IMR-90 (cell line): Measurements from ENCODE around the gene GPR153. TPM values are rescaled to one million over a fixed set of nuclear protein-coding genes. Genes with fewer than 3 reads are reported as not detected.

Experiments
- ATAC-seq: fragments of 200-7000 bp; cut with Tn5 transposase; 2 replicates; pipeline ENCODE4 v1.9.1; 2020; ENCODE audit warnings: low read depth, mild to moderate bottlenecking, moderate library complexity
- BruUV-seq: library from RNA; stranded (reverse); fragments of 400-500 nt; replicated peaks from 2 replicates; lab custom pipeline; 2021; lab: Mats Ljungman, UMichigan
- CTCF ChIA-PET: fragments of 300-600 bp; formaldehyde crosslinking; extraction: SDS; loops from one replicate; lab custom pipeline; 2021; ENCODE audit warnings: antibody characterized with exemption; lab: Yijun Ruan, JAX
- POLR2A ChIA-PET: fragments of 300-600 bp; sonication (Branson Sonifier 250); formaldehyde crosslinking; loops from one replicate; lab custom pipeline; 2022; ENCODE audit warnings: antibody characterized with exemption; ENCODE audit not compliant: unreplicated experiment; lab: Charles Lee
- DNase-seq: peaks from one replicate; pipeline ENCODE4 v3.0.0; 2013
- H2AFZ ChIP-seq: replicated peaks from 2 replicates; pipeline ENCODE3; 2013; ENCODE audit warnings: low read length, mild to moderate bottlenecking; ENCODE audit not compliant: poor library complexity
- H2AK5ac ChIP-seq: 2 replicates; pipeline ENCODE4 v1.6.1; 2013; ENCODE audit warnings: low read depth, low read length, inconsistent platforms
- H2AK9ac ChIP-seq: replicated peaks from 2 replicates; pipeline ENCODE3; 2013; ENCODE audit warnings: mild to moderate bottlenecking, low read depth, low read length, moderate library complexity; ENCODE audit not compliant: poor library complexity
- H2BK120ac ChIP-seq: 2 replicates; pipeline ENCODE4 v1.6.1; 2013; ENCODE audit warnings: low read depth, low read length, inconsistent platforms
- H2BK15ac ChIP-seq: 3 replicates; pipeline ENCODE4 v1.6.1; 2013; ENCODE audit warnings: low read depth, low read length, inconsistent platforms
- H2BK20ac ChIP-seq: 2 replicates; pipeline ENCODE4 v1.6.1; 2013; ENCODE audit warnings: low read depth, mild to moderate bottlenecking, inconsistent platforms, low read length, moderate library complexity
- H2BK5ac ChIP-seq: 2 replicates; pipeline ENCODE4 v1.6.1; 2013; ENCODE audit warnings: mild to moderate bottlenecking, low read depth, low read length, inconsistent platforms; ENCODE audit not compliant: poor library complexity, severe bottlenecking
- H3K14ac ChIP-seq: replicated peaks from 2 replicates; pipeline ENCODE4 v1.6.1; 2013; ENCODE audit warnings: low read depth, low read length, inconsistent platforms
- H3K18ac ChIP-seq: 2 replicates; pipeline ENCODE4 v1.6.1; 2013; ENCODE audit warnings: low read depth, low read length, control low read depth
- H3K23ac ChIP-seq: 2 replicates; pipeline ENCODE4 v1.6.1; 2013; ENCODE audit warnings: low read depth, low read length, inconsistent platforms
- H3K27ac ChIP-seq: 2 replicates; pipeline ENCODE4 v1.5.1; 2013; ENCODE audit warnings: mild to moderate bottlenecking, control low read depth, low read length; ENCODE audit not compliant: insufficient read depth
- H3K27me3 ChIP-seq: 2 replicates; pipeline ENCODE4 v1.6.1; 2013; ENCODE audit warnings: low read length; ENCODE audit not compliant: control insufficient read depth, insufficient read depth
- H3K36me3 ChIP-seq: 2 replicates; pipeline ENCODE4 v1.6.1; 2013; ENCODE audit warnings: low read length, mixed read lengths; ENCODE audit not compliant: control insufficient read depth, insufficient read depth
- H3K4ac ChIP-seq: 2 replicates; pipeline ENCODE4 v1.6.1; 2013; ENCODE audit warnings: low read depth, low read length, inconsistent platforms
- H3K4me1 ChIP-seq: 2 replicates; pipeline ENCODE4 v1.6.1; 2013; ENCODE audit warnings: low read length, mixed read lengths; ENCODE audit not compliant: control insufficient read depth, insufficient read depth
- H3K4me2 ChIP-seq: 2 replicates; pipeline ENCODE4 v1.6.1; 2013; ENCODE audit warnings: low read depth, mild to moderate bottlenecking, control low read depth, low read length, moderate library complexity
- H3K4me3 ChIP-seq: 2 replicates; pipeline ENCODE4 v1.5.1; 2013; ENCODE audit warnings: low read depth, mild to moderate bottlenecking, control low read depth, low read length, moderate library complexity; ENCODE audit not compliant: insufficient read depth
- H3K56ac ChIP-seq: 2 replicates; pipeline ENCODE4 v1.6.1; 2013; ENCODE audit warnings: low read length, inconsistent platforms; ENCODE audit not compliant: insufficient read depth; ENCODE audit errors: extremely low read depth
- H3K79me1 ChIP-seq, 2 experiments: 2 replicates each; pipeline ENCODE4 v1.6.1; 2013; ENCODE audit warnings: low read length in 2 of 2, inconsistent platforms in 1 of 2, low read depth in 1 of 2
- H3K9ac ChIP-seq: 2 replicates; pipeline ENCODE4 v1.6.1; 2013; ENCODE audit warnings: low read depth, low read length, control low read depth
- H3K9me1 ChIP-seq: 2 replicates; pipeline ENCODE4 v1.6.1; 2013; ENCODE audit warnings: low read length, inconsistent platforms; ENCODE audit not compliant: insufficient read depth
- H3K9me3 ChIP-seq: 2 replicates; pipeline ENCODE4 v1.6.1; 2013; ENCODE audit warnings: low read length; ENCODE audit not compliant: control insufficient read depth, insufficient read depth
- H4K20me1 ChIP-seq: 2 replicates; pipeline ENCODE4 v1.6.1; 2013; ENCODE audit warnings: low read length, inconsistent platforms; ENCODE audit not compliant: insufficient read depth
- H4K5ac ChIP-seq: 2 replicates; pipeline ENCODE4 v1.6.1; 2013; ENCODE audit warnings: mild to moderate bottlenecking, low read depth, low read length, control low read depth
- H4K8ac ChIP-seq, 2 experiments: 2 replicates each; pipeline ENCODE4 v1.6.1; 2013; ENCODE audit warnings: low read depth in 2 of 2, low read length in 2 of 2, control low read depth in 1 of 2, inconsistent platforms in 1 of 2
- H4K91ac ChIP-seq: 2 replicates; pipeline ENCODE4 v1.6.1; 2013; ENCODE audit warnings: low read depth, low read length, inconsistent platforms; ENCODE audit not compliant: insufficient read depth
- CEBPB ChIP-seq: IDR thresholded peaks from 2 replicates; pipeline ENCODE4 v1.6.1; 2012; ENCODE audit warnings: low read depth, low read length, improper control_type of control experiment
- CHD1 ChIP-seq: IDR thresholded peaks from 2 replicates; pipeline ENCODE4 v1.6.1; 2012; ENCODE audit warnings: low read depth, low read length, improper control_type of control experiment
- FOS ChIP-seq: fragments of 150-350 bp; IDR thresholded peaks from 2 replicates; pipeline ENCODE4 v1.6.1; 2016; ENCODE audit warnings: low read depth, low read length
- MAFK ChIP-seq: IDR thresholded peaks from 2 replicates; pipeline ENCODE4 v1.6.1; 2012; ENCODE audit warnings: low read depth, low read length, improper control_type of control experiment
- MAZ ChIP-seq: IDR thresholded peaks from 2 replicates; pipeline ENCODE4 v1.6.1; 2012; ENCODE audit warnings: low read depth, mild to moderate bottlenecking, low read length, improper control_type of control experiment, moderate library complexity, borderline replicate concordance
- MXI1 ChIP-seq: IDR thresholded peaks from 2 replicates; pipeline ENCODE4 v1.6.1; 2012; ENCODE audit warnings: low read depth, mild to moderate bottlenecking, low read length, moderate library complexity, borderline replicate concordance
- NFE2L2 ChIP-seq: fragments of 150-350 bp; IDR thresholded peaks from 2 replicates; pipeline ENCODE4 v1.6.1; 2016; ENCODE audit warnings: low read depth, mild to moderate bottlenecking, low read length
- RCOR1 ChIP-seq: IDR thresholded peaks from 2 replicates; pipeline ENCODE4 v1.6.1; 2012; ENCODE audit warnings: mild to moderate bottlenecking, low read length, improper control_type of control experiment; ENCODE audit not compliant: insufficient replicate concordance
- RFX5 ChIP-seq: IDR thresholded peaks from 2 replicates; pipeline ENCODE4 v1.8.0; 2012; ENCODE audit warnings: low read depth, mild to moderate bottlenecking, low read length, moderate library complexity
- WGBS, 2 experiments: methylation state at CpG; one replicate each; pipeline versions ENCODE4 v1.1.5 to v1.1.7; 2013; ENCODE audit warnings: missing lambda C conversion rate in 2 of 2; ENCODE audit not compliant: insufficient read length in 1 of 2; ENCODE audit errors: extremely low coverage in 2 of 2; 5-methylcytosine and 5-hydroxymethylcytosine counted together
- dilution Hi-C: fragments of 300-500 bp; cut with HindIII; formaldehyde crosslinking; loops from one replicate; pipeline ENCODE4 v1.14.3; 2018; ENCODE audit warnings: low sequenced_read_pairs; ENCODE audit not compliant: unreplicated experiment
- in situ Hi-C: fragments of 300-500 bp; cut with MboI; formaldehyde crosslinking; loops from 3 replicates; pipeline ENCODE4 v1.14.3; 2019; ENCODE audit warnings: low sequenced_read_pairs, inconsistent platforms, mixed read lengths
- intact Hi-C: fragments of 100-400 bp; cut with micrococcal nuclease; formaldehyde crosslinking; loops from 2 replicates; pipeline ENCODE4 v1.10.0; 2022
- polyA plus RNA-seq, 3 experiments: library from polyadenylated mRNA; depleted of rRNA; stranded (reverse); fragments of >200 nt; gene quantifications; 2 replicates each; pipeline ENCODE4 v1.2.3, GENCODE V29; 2012; ENCODE audit warnings: low replicate concordance in 1 of 3
- total RNA-seq: library from RNA; depleted of rRNA; stranded (reverse); fragments of >200 nt; gene quantifications from 2 replicates; pipeline ENCODE4 v1.2.3, GENCODE V29; 2012
- TF ChIP-seq, protein P1 (sequence below): fragments of 150-350 bp; IDR thresholded peaks from 2 replicates; pipeline ENCODE4 v1.6.1; 2016; ENCODE audit warnings: low read depth, mild to moderate bottlenecking, low read length, moderate library complexity, borderline replicate concordance
- TF ChIP-seq, protein P2 (sequence below): fragments of 150-350 bp; IDR thresholded peaks from 2 replicates; pipeline ENCODE4 v1.6.1; 2017; ENCODE audit warnings: mild to moderate bottlenecking, antibody characterized with exemption, low read length, low read depth

GPR153 gene
- total and polyA plus RNA-seq, 2 of the 4 experiments (the other 2 are of a cell fraction) = 1.8 to 5.2 TPM

DNA sequence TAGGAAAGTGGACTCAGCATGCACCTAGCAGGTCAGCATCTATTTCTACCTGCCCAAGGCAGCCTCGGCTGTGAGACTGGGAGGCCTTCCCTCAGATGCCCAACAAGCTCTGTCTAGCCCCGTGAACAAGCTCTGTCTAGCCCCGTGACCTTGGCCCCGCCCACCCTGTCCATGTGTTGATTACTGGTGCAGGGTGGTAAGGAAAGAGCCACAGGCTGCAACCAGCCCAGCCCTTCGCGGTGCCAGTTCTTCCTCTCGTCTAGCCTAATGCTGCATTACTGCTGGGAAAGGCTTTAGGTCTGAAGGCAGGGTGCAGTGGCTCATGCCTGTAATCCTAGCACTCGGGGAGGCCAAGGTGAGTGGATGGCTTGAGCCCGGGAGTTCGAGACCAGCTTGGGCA is 2.2 kb downstream of the GPR153 start:
- intact Hi-C loops = no loop called here
- no peak overlapping the region for H4K91ac ChIP-seq
- H2AK5ac ChIP-seq = no peak overlapping the region; the same call in 1 of the 2 replicates
- no peaks in the 10 kb centered on the region for H3K9me1 ChIP-seq
- in situ Hi-C loops = loop anchor here (10.0 kb wide), 1 partner anchor 146 kb away; no protein-coding TSS in a partner anchor
- no peaks in the 10 kb centered on the region for H3K79me1 ChIP-seq
- H3K4ac ChIP-seq = no peak overlapping the region
- H3K36me3 ChIP-seq = no peaks in the 10 kb centered on the region
- dilution Hi-C loops = no loop called here
- WGBS, 2 experiments = 100% methylated on average over 3 of the region's 10 CpGs; no CpG with 5 or more reads in 1 of the 2 experiments
- no peak overlapping the region for H3K23ac ChIP-seq
- no peak overlapping the region for H3K4me2 ChIP-seq
- no peak overlapping the region for H2BK5ac ChIP-seq
- DNase-seq (no peak), ATAC-seq (no peak)
- no peaks in the 10 kb centered on the region for H3K9me3 ChIP-seq
- no peak overlapping the region for H4K8ac ChIP-seq
- POLR2A ChIA-PET = no interaction called here
- H4K20me1 ChIP-seq = peaks cover 4% of the 10 kb centered on the region
- CTCF ChIA-PET = no interaction called here
- no peak overlapping the region for H2AFZ ChIP-seq
- no peak overlapping the region for H3K4me3 ChIP-seq
- no peak overlapping the region for H3K18ac ChIP-seq
- H3K27me3 ChIP-seq = no peaks in the 10 kb centered on the region
- H2BK15ac ChIP-seq = no peak overlapping the region
- H3K4me1 ChIP-seq = peaks cover 2% of the 10 kb centered on the region; the same call in 1 of the 2 replicates
- H3K27ac ChIP-seq = no peak overlapping the region
- no TSS peak for BruUV-seq
- no peak overlapping the region for H2BK20ac ChIP-seq
- H4K5ac ChIP-seq = no peak overlapping the region
- no peak for TF ChIP-seq RFX5
- TF ChIP-seq FOS = no peak
- TF ChIP-seq, protein P1, sequence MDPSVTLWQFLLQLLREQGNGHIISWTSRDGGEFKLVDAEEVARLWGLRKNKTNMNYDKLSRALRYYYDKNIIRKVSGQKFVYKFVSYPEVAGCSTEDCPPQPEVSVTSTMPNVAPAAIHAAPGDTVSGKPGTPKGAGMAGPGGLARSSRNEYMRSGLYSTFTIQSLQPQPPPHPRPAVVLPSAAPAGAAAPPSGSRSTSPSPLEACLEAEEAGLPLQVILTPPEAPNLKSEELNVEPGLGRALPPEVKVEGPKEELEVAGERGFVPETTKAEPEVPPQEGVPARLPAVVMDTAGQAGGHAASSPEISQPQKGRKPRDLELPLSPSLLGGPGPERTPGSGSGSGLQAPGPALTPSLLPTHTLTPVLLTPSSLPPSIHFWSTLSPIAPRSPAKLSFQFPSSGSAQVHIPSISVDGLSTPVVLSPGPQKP = no peak
- TF ChIP-seq MAFK = no peak
- no peak for TF ChIP-seq NFE2L2
- TF ChIP-seq, protein P2, sequence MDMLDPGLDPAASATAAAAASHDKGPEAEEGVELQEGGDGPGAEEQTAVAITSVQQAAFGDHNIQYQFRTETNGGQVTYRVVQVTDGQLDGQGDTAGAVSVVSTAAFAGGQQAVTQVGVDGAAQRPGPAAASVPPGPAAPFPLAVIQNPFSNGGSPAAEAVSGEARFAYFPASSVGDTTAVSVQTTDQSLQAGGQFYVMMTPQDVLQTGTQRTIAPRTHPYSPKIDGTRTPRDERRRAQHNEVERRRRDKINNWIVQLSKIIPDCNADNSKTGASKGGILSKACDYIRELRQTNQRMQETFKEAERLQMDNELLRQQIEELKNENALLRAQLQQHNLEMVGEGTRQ = no peak
- no peak for TF ChIP-seq CEBPB
- TF ChIP-seq RCOR1 = no peak
- TF ChIP-seq CHD1 = no peak
- TF ChIP-seq MXI1 = no peak
- TF ChIP-seq MAZ = no peak
- H3K56ac ChIP-seq = no peak overlapping the region
- no peak overlapping the region for H2AK9ac ChIP-seq
- no peak overlapping the region for H2BK120ac ChIP-seq
- no peak overlapping the region for H3K9ac ChIP-seq
- H3K14ac ChIP-seq = no peak overlapping the region
